H54 (cell line): Measurements from ENCODE around the gene KRAS.
A peak's percentile ranks its signal among the peaks of the same experiment; 100 is the strongest.

ENCODE experiments used
- DNase-seq: peaks from one replicate; pipeline ENCODE4 v3.0.0; 2011; ENCODE audit warnings: low spot score, mixed read lengths; ENCODE audit not compliant: insufficient read length
- FAIRE-seq: peaks from 3 replicates; lab custom pipeline; 2011; peaks lifted over from hg19 to GRCh38; lab: Jason Lieb, UNC
- POLR2A ChIP-seq: IDR thresholded peaks from 2 replicates; pipeline ENCODE4 v1.6.1; 2011; ENCODE audit warnings: low read depth, mild to moderate bottlenecking, low read length

KRAS gene

GRCh38 chr12:25195056-25195971 is 55.4 kb downstream of the KRAS start, which contains the start of the genes DNAI7 and ETFRF1:
Gene DNAI7 (minus strand): TSS chr12:25195160. CDS start chr12:25195078, 82 bp downstream.
Gene ETFRF1 (plus strand): TSS chr12:25195237. CDS start chr12:25203957, 8,720 bp downstream.
- DNase-seq, result peak; percentile 76
- TF ChIP-seq POLR2A, result peak; percentile 65; the same call in 1 of the 2 replicates
- FAIRE-seq, result peak; percentile 87

GRCh38 chr12:25194722-25195055 is 56.0 kb downstream of the KRAS start:
- FAIRE-seq, result no peak
- TF ChIP-seq POLR2A, result no peak
- DNase-seq, result no peak

- DNase-seq, result no peak
- FAIRE-seq, result no peak
These were observed 56.5 kb downstream of the KRAS start for GRCh38 chr12:25194214-25194613.

GRCh38 chr12:25190793-25191192 is 59.9 kb downstream of the KRAS start:
- FAIRE-seq (no peak), DNase-seq (no peak)
- no peak for TF ChIP-seq POLR2A

More at GRCh38 chr12:25194214-25194613, 56.5 kb downstream of the KRAS start:
- TF ChIP-seq POLR2A, result no peak

GRCh38 chr12:25189656-25190055 is 61.1 kb downstream of the KRAS start:
- TF ChIP-seq POLR2A, result no peak
- DNase-seq (no peak), FAIRE-seq (no peak)

- DNase-seq (no peak), FAIRE-seq (peak; percentile 95)
These were observed 62.9 kb downstream of the KRAS start for GRCh38 chr12:25187781-25188180.

GRCh38 chr12:25186788-25187402 is 63.8 kb downstream of the KRAS start:
- FAIRE-seq (peak; percentile 81), DNase-seq (no peak)
- no peak for TF ChIP-seq POLR2A

More at GRCh38 chr12:25187781-25188180, 62.9 kb downstream of the KRAS start:
- TF ChIP-seq POLR2A, result no peak

- DNase-seq (no peak), FAIRE-seq (peak; percentile 50)
- TF ChIP-seq POLR2A, result no peak
These were observed 64.5 kb downstream of the KRAS start for GRCh38 chr12:25186038-25186787.

GRCh38 chr12:25184132-25184531 is 66.6 kb downstream of the KRAS start:
- DNase-seq, result no peak
- FAIRE-seq, result no peak
- no peak for TF ChIP-seq POLR2A

GRCh38 chr12:25182765-25183164 is 68.0 kb downstream of the KRAS start:
- TF ChIP-seq POLR2A, result no peak
- DNase-seq (no peak), FAIRE-seq (no peak)

- DNase-seq, result no peak
- no peak for TF ChIP-seq POLR2A
- FAIRE-seq, result no peak
These were observed 87.9 kb downstream of the KRAS start for GRCh38 chr12:25162866-25163265.

- no peak for TF ChIP-seq POLR2A
- DNase-seq (no peak), FAIRE-seq (no peak)
These were observed 94.7 kb downstream of the KRAS start for GRCh38 chr12:25156061-25156460.

- TF ChIP-seq POLR2A, result no peak
- FAIRE-seq, result peak; percentile 81
These were observed 95.6 kb downstream of the KRAS start for GRCh38 chr12:25155022-25155576.

More at GRCh38 chr12:25155022-25155576, 95.6 kb downstream of the KRAS start:
- peak; percentile 8 for DNase-seq
